Measurements from ENCODE around the gene PKM.

PKM gene

GRCh38 chr15:72156928-72157327 lies 74.1 kb downstream of the PKM start:
- no peak for DNase-seq (ENCODE audit: low read depth, low spot score)
- H3K4me3 ChIP-seq (ENCODE audit: low read depth, low read length) = no peak overlapping the region
- ChIA-PET POLR2A (no interaction called here), CTCF (interaction anchor here (0.6 to 4.6 kb wide), 30 partner anchors 9 to 707 kb away, joined by 3 to 66 read pairs (median 6); no protein-coding TSS in a partner anchor)
- TF ChIP-seq, protein P1, sequence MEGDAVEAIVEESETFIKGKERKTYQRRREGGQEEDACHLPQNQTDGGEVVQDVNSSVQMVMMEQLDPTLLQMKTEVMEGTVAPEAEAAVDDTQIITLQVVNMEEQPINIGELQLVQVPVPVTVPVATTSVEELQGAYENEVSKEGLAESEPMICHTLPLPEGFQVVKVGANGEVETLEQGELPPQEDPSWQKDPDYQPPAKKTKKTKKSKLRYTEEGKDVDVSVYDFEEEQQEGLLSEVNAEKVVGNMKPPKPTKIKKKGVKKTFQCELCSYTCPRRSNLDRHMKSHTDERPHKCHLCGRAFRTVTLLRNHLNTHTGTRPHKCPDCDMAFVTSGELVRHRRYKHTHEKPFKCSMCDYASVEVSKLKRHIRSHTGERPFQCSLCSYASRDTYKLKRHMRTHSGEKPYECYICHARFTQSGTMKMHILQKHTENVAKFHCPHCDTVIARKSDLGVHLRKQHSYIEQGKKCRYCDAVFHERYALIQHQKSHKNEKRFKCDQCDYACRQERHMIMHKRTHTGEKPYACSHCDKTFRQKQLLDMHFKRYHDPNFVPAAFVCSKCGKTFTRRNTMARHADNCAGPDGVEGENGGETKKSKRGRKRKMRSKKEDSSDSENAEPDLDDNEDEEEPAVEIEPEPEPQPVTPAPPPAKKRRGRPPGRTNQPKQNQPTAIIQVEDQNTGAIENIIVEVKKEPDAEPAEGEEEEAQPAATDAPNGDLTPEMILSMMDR (IDR thresholded peaks at IDR 0.05; ENCODE audit: insufficient read depth, low read length, missing control alignments) = no peak

- peak overlapping the region; percentile 64 for H3K4me3 ChIP-seq (ENCODE audit: low read depth, low read length)
- DNase-seq (ENCODE audit: low read depth, low spot score) = peak; percentile 29
- TF ChIP-seq, protein P1 (IDR thresholded peaks at IDR 0.05; ENCODE audit: insufficient read depth, low read length, missing control alignments) = peak; percentile 86
- ChIA-PET CTCF (interaction anchor here (0.6 to 4.6 kb wide), 48 partner anchors 9 to 425 kb away, joined by 3 to 66 read pairs (median 5); partner anchors contain the start of gene NR2E3), POLR2A (no interaction called here)
Observed at GRCh38 chr15:72155635-72156616, 75.1 kb downstream of the PKM start.

DNA sequence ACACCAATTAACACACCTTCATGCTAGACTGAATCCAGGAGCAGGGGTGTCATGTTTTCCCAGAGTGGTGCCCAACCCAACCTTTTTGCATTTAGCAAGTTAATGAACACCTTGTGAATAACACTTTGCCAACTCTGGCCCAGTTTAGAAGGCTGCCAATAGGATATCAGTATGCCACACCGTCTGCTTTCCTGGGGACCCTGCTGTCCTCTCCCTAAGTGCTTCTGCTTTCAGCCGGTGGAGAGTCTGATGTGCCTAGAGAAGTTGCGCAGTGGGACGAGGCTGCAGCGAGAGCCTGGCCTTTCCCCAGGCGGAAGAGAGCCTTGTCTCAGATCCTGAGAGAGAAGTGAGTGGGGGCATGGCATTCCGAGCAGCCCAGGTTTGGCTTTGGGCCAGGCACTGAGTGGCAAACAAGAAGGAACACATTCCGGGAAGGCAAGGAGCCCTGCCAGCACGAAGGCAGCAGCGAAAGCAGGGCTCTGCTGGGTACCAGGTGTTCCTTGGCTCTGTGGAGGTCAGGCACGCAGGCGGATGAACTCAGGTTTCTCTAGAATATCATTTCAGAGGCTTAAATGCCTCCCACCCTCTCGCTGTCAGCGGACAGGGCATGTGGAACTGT lies 75.9 kb downstream of the PKM start:
- TF ChIP-seq, protein P1 (IDR thresholded peaks at IDR 0.05; ENCODE audit: insufficient read depth, low read length, missing control alignments) = no peak
- ChIA-PET CTCF (interaction anchor here (1.0 to 4.6 kb wide), 14 partner anchors 9 to 412 kb away, joined by 3 to 66 read pairs (median 10); no protein-coding TSS in a partner anchor), POLR2A (no interaction called here)
- no peak for DNase-seq (ENCODE audit: low read depth, low spot score)
- H3K4me3 ChIP-seq (ENCODE audit: low read depth, low read length) = peak overlapping the region; percentile 64

- H3K4me3 ChIP-seq (ENCODE audit: low read depth, low read length) = no peak overlapping the region
- ChIA-PET POLR2A (no interaction called here), CTCF (interaction anchor here (0.5 to 2.4 kb wide), 6 partner anchors 13 to 411 kb away, joined by 3 to 11 read pairs (median 6); no protein-coding TSS in a partner anchor)
- TF ChIP-seq, protein P1 (IDR thresholded peaks at IDR 0.05; ENCODE audit: insufficient read depth, low read length, missing control alignments) = no peak
- DNase-seq (ENCODE audit: low read depth, low spot score) = no peak
Observed at GRCh38 chr15:72154316-72154715, 76.7 kb downstream of the PKM start.

DNA sequence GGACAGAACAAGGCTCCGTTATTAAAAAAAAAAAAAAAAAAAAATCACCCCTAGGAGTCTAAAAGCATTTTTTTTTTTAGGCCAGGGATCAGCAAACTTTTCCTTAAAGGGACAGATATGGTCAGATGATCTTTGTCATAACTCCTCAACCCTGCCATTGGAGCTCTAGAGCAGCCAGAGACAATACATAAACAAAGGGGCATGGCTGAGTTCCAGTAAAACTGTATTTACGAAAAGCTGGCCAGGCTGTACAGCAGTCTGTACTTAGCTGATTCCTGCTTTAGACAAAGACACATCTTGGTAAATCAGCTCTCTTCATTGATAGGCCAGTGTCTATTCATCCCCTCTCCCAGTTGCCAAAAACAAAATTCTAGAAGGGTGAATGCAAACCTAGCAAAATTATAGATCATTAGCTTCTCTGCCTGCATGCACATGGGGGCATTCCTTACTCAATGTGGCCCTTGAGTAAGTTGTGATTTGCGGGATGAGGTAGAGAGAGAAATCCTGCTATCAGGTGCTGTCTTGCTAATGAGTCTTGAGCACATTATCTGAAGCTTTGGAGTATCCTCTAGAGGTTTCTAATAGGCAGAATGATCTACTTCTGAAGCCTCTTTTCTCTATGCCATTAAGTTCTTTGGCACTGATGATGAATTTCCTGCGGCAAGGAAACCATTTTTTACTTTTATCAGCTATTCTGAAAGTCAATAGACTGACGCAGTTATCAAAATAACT lies 77.6 kb downstream of the PKM start:
- POLR2A ChIA-PET = no interaction called here
- TF ChIP-seq, protein P1 (IDR thresholded peaks at IDR 0.05; ENCODE audit: insufficient read depth, low read length, missing control alignments) = no peak

More for the DNA sequence above, 77.6 kb downstream of the PKM start:
- no peak overlapping the region for H3K4me3 ChIP-seq (ENCODE audit: low read depth, low read length)
- no peak for DNase-seq (ENCODE audit: low read depth, low spot score)
- CTCF ChIA-PET = interaction anchor here (0.6 to 2.4 kb wide), 7 partner anchors 14 to 410 kb away, joined by 3 to 11 read pairs (median 3); no protein-coding TSS in a partner anchor
